PC-9 (cell line): ENCODE measurements around the gene NEK9. TPM values are rescaled to one million over a fixed set of nuclear protein-coding genes. Genes with fewer than 3 reads are reported as not detected.

ENCODE experiments used
- BruUV-seq: library from RNA; stranded (reverse); fragments of 400-500 nt; replicated peaks from 2 replicates; lab custom pipeline; 2021; lab: Mats Ljungman, UMichigan
- CTCF ChIA-PET: fragments of 300-600 bp; sonication (Branson Sonifier 250); formaldehyde crosslinking; loops from one replicate; lab custom pipeline; 2022; ENCODE audit warnings: antibody characterized with exemption; lab: Charles Lee
- POLR2A ChIA-PET: fragments of 300-600 bp; sonication (Branson Sonifier 250); formaldehyde crosslinking; loops from one replicate; lab custom pipeline; 2022; ENCODE audit warnings: antibody characterized with exemption; ENCODE audit not compliant: unreplicated experiment; lab: Charles Lee
- DNase-seq, 2 experiments: peaks; one replicate each; pipeline versions ENCODE4 v3.0.0 to v3.0.0-alpha.2; 2015 to 2022; ENCODE audit warnings: mixed read lengths in 1 of 2
- H2AFZ ChIP-seq: fragments of 200-600 bp; sonication (generic); 2 replicates; pipeline ENCODE4 v1.8.1; 2017; ENCODE audit warnings: antibody characterized with exemption
- H3F3A ChIP-seq: fragments of 200-600 bp; sonication (generic); 2 replicates; pipeline ENCODE4 v1.8.1; 2017; ENCODE audit warnings: antibody characterized with exemption, mild to moderate bottlenecking, low read depth; ENCODE audit not compliant: insufficient read depth
- H3K27ac ChIP-seq: fragments of 200-600 bp; sonication (generic); 2 replicates; pipeline ENCODE4 v1.6.1; 2016; ENCODE audit warnings: mixed run types
- H3K27me3 ChIP-seq: fragments of 200-600 bp; sonication (generic); 2 replicates; pipeline ENCODE4 v1.6.1; 2016; ENCODE audit warnings: low read depth, mixed run types; ENCODE audit not compliant: insufficient read depth
- H3K36me3 ChIP-seq: fragments of 200-600 bp; sonication (generic); 2 replicates; pipeline ENCODE4 v1.6.1; 2016; ENCODE audit warnings: low read depth, mixed run types
- H3K4me1 ChIP-seq: fragments of 200-600 bp; sonication (generic); replicated peaks from 2 replicates; pipeline ENCODE4 v1.6.1; 2016; ENCODE audit warnings: mixed run types; ENCODE audit not compliant: insufficient read depth
- H3K4me2 ChIP-seq: fragments of 200-600 bp; sonication (generic); 2 replicates; pipeline ENCODE4 v1.6.1; 2017; ENCODE audit warnings: mixed run types
- H3K4me3 ChIP-seq: fragments of 200-600 bp; sonication (generic); 2 replicates; pipeline ENCODE4 v1.6.1; 2016; ENCODE audit warnings: mixed run types
- H3K79me2 ChIP-seq: fragments of 200-600 bp; sonication (generic); 2 replicates; pipeline ENCODE4 v1.6.1; 2017; ENCODE audit warnings: low read depth, mixed run types
- H3K9me2 ChIP-seq: fragments of 200-600 bp; sonication (generic); 2 replicates; pipeline ENCODE4 v1.8.1; 2017; ENCODE audit warnings: mild to moderate bottlenecking; ENCODE audit not compliant: insufficient read depth
- H3K9me3 ChIP-seq: fragments of 200-600 bp; sonication (generic); 2 replicates; pipeline ENCODE4 v1.8.1; 2016; ENCODE audit warnings: low read depth; ENCODE audit not compliant: insufficient read depth
- H4K20me1 ChIP-seq: fragments of 200-600 bp; sonication (generic); 2 replicates; pipeline ENCODE4 v1.8.1; 2017; ENCODE audit not compliant: insufficient read depth
- CTCF ChIP-seq: fragments of 200-600 bp; sonication (generic); conservative IDR thresholded peaks from 2 replicates; pipeline ENCODE4 v1.6.1; 2017; ENCODE audit warnings: mixed run types, antibody characterized with exemption, mild to moderate bottlenecking, moderate library complexity
- EZH2 ChIP-seq: fragments of 200-600 bp; sonication (generic); IDR thresholded peaks from 2 replicates; pipeline ENCODE4 v1.8.0; 2017; ENCODE audit warnings: antibody characterized with exemption, low read depth
- intact Hi-C: fragments of 100-400 bp; cut with micrococcal nuclease; formaldehyde crosslinking; loops from one replicate; pipeline ENCODE4 v1.10.0; 2022; ENCODE audit not compliant: unreplicated experiment
- total RNA-seq: library from RNA; stranded (reverse); gene quantifications from 2 replicates; pipeline ENCODE4 v1.2.3, GENCODE V29; 2021

Gene NEK9
- total RNA-seq, 1 experiment from 2014 or later: 170 TPM

- Histone ChIP-seq H3K9me3 (no peaks in the 10 kb centered on the region), H3K27ac (no peak overlapping the region), H3F3A (peaks cover 36% of the 10 kb centered on the region; the same call in 1 of the 2 replicates), H4K20me1 (peaks cover 94% of the 10 kb centered on the region), H3K4me1 (peaks cover 21% of the 10 kb centered on the region; the same call in 1 of the 2 replicates), H3K4me2 (no peak overlapping the region), H3K9me2 (no peaks in the 10 kb centered on the region), H2AFZ (no peak overlapping the region), H3K36me3 (no peaks in the 10 kb centered on the region; the same call in 1 of the 2 replicates), H3K27me3 (no peaks in the 10 kb centered on the region), H3K4me3 (no peak overlapping the region), H3K79me2 (peaks cover 98% of the 10 kb centered on the region)
- no peak for TF ChIP-seq EZH2
- TF ChIP-seq CTCF: no peak
- no TSS peak for BruUV-seq
- POLR2A ChIA-PET: interaction anchor here (0.6 to 0.7 kb wide), 4 partner anchors 8 to 288 kb away, joined by 3 to 15 read pairs (median 14); no protein-coding TSS in a partner anchor
- intact Hi-C loops: no loop called here
- no peak for DNase-seq
- CTCF ChIA-PET: interaction anchor here (0.6 kb wide), 3 partner anchors 13 to 119 kb away, joined by 4 to 7 read pairs (median 4); no protein-coding TSS in a partner anchor
These were observed 38.0 kb upstream of the NEK9 start for GRCh38 chr14:75164809-75165208.

DNA sequence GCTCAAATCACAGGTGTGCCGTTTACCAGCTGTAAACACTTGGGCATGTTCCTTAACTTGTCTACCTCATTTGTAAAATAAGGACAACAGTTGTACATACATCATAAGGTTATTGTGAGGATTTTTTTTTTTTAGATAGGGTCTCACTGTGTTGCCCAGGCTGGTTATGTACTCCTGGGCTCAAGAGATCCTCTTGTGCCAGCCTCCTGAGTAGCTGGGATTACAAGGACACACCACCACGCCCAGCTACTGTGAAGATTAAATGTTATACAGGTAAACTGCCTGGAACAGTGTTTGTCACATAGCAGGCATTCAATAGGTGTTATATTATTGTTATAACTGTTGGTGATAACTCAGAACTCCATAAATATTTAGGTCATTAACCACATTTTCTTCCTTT, 36.8 kb upstream of the NEK9 start:
- H3F3A ChIP-seq: peaks cover 36% of the 10 kb centered on the region; the same call in 1 of the 2 replicates
- no peak for DNase-seq
- no peaks in the 10 kb centered on the region for H3K9me3 ChIP-seq
- peaks cover 25% of the 10 kb centered on the region; the same call in 1 of the 2 replicates for H3K4me1 ChIP-seq
- TF ChIP-seq CTCF (no peak), EZH2 (no peak)
- peaks cover 98% of the 10 kb centered on the region for H3K79me2 ChIP-seq
- H4K20me1 ChIP-seq: peaks cover 94% of the 10 kb centered on the region
- H3K4me3 ChIP-seq: no peak overlapping the region
- POLR2A ChIA-PET: interaction anchor here (0.7 kb wide), 1 partner anchor 125 kb away, joined by 6 read pairs; no protein-coding TSS in a partner anchor
- BruUV-seq: no TSS peak
- no peak overlapping the region for H3K27ac ChIP-seq
- H3K4me2 ChIP-seq: no peak overlapping the region
- no peak overlapping the region for H2AFZ ChIP-seq
- H3K9me2 ChIP-seq: no peaks in the 10 kb centered on the region
- intact Hi-C loops: no loop called here
- H3K36me3 ChIP-seq: peaks cover 3% of the 10 kb centered on the region
- CTCF ChIA-PET: interaction anchor here (0.6 kb wide), 1 partner anchor 329 kb away, joined by 5 read pairs; no protein-coding TSS in a partner anchor
- no peaks in the 10 kb centered on the region for H3K27me3 ChIP-seq

DNA sequence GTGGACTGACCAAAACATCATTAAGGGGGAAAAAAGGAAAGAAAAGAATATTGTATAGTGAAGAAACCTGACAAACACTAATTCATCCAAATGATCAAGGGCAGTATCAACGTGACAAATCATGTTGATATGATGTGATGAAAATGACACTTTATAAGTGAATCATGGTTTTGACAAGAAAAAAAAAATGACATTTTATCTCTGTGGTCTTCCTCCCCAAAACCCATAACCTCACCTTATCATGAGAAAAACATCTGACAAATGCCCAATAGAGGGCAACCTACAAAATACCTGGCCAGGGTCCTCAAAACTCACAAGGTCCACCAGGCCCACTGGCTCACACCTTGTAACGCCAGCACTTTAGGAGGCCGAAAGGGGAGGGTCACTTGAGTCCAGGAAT, 35.8 kb upstream of the NEK9 start:
- no peak for DNase-seq
- peaks cover 15% of the 10 kb centered on the region; the same call in 1 of the 2 replicates for H3K4me1 ChIP-seq
- no peak overlapping the region for H3K4me3 ChIP-seq
- peaks cover 44% of the 10 kb centered on the region; the same call in 1 of the 2 replicates for H3F3A ChIP-seq
- H3K4me2 ChIP-seq: no peak overlapping the region
- intact Hi-C loops: no loop called here
- no TSS peak for BruUV-seq
- no peak overlapping the region for H2AFZ ChIP-seq
- peaks cover 94% of the 10 kb centered on the region for H4K20me1 ChIP-seq
- TF ChIP-seq CTCF (peak; percentile 49; the same call in 1 of the 2 replicates), EZH2 (no peak)
- H3K79me2 ChIP-seq: peaks cover 98% of the 10 kb centered on the region
- CTCF ChIA-PET: no interaction called here
- no peaks in the 10 kb centered on the region for H3K9me2 ChIP-seq
- H3K9me3 ChIP-seq: no peaks in the 10 kb centered on the region
- peaks cover 6% of the 10 kb centered on the region for H3K36me3 ChIP-seq
- POLR2A ChIA-PET: interaction anchor here (0.6 kb wide), 1 partner anchor 1483 kb away, joined by 4 read pairs; no protein-coding TSS in a partner anchor
- no peaks in the 10 kb centered on the region for H3K27me3 ChIP-seq
- no peak overlapping the region for H3K27ac ChIP-seq
